GM23338 (cell line): ENCODE data around the gene CDC34. TPM values are rescaled to one million over a fixed set of nuclear protein-coding genes. Genes with fewer than 3 reads are reported as not detected.

Experiments used
- ATAC-seq: fragments of 200-7000 bp; cut with Tn5 transposase; 3 replicates; pipeline ENCODE4 v1.9.1; 2020
- DNase-seq: peaks from one replicate; pipeline ENCODE4 v3.0.0-alpha.2; 2015; ENCODE audit warnings: low spot score
- H2AFZ ChIP-seq: fragments of 200-600 bp; sonication (generic); 2 replicates; pipeline ENCODE4 v1.8.0; 2016; ENCODE audit warnings: antibody characterized with exemption, mild to moderate bottlenecking, moderate library complexity
- H3F3A ChIP-seq: fragments of 200-600 bp; sonication (generic); replicated peaks from 2 replicates; pipeline ENCODE4 v1.8.0; 2017; ENCODE audit warnings: antibody characterized with exemption, mixed run types, low read depth
- H3K27ac ChIP-seq: fragments of 200-600 bp; sonication (generic); 2 replicates; pipeline ENCODE4 v1.6.1; 2016; ENCODE audit warnings: low read depth
- H3K27me3 ChIP-seq: fragments of 200-600 bp; sonication (generic); 2 replicates; pipeline ENCODE4 v1.8.0; 2016; ENCODE audit warnings: mild to moderate bottlenecking, mixed run types, moderate library complexity; ENCODE audit not compliant: insufficient read depth
- H3K36me3 ChIP-seq: fragments of 200-600 bp; sonication (generic); 2 replicates; pipeline ENCODE4 v1.8.0; 2016; ENCODE audit warnings: mild to moderate bottlenecking; ENCODE audit not compliant: insufficient read depth
- H3K4me1 ChIP-seq: fragments of 200-600 bp; sonication (generic); 2 replicates; pipeline ENCODE4 v1.8.0; 2016; ENCODE audit warnings: mild to moderate bottlenecking, moderate library complexity; ENCODE audit not compliant: insufficient read depth
- H3K4me2 ChIP-seq: fragments of 200-600 bp; sonication (generic); 2 replicates; pipeline ENCODE4 v1.7.1; 2017; ENCODE audit warnings: mixed run types
- H3K4me3 ChIP-seq: fragments of 200-600 bp; sonication (generic); 2 replicates; pipeline ENCODE4 v1.6.1; 2016; ENCODE audit warnings: mixed run types
- H3K79me2 ChIP-seq: fragments of 200-600 bp; sonication (generic); replicated peaks from 2 replicates; pipeline ENCODE4 v1.8.0; 2017; ENCODE audit warnings: mild to moderate bottlenecking; ENCODE audit not compliant: insufficient read depth
- H3K9me2 ChIP-seq: fragments of 200-600 bp; sonication (generic); 2 replicates; pipeline ENCODE4 v1.8.0; 2017; ENCODE audit not compliant: insufficient read depth
- H4K20me1 ChIP-seq: fragments of 200-600 bp; sonication (generic); replicated peaks from 2 replicates; pipeline ENCODE4 v1.8.0; 2017; ENCODE audit warnings: mild to moderate bottlenecking; ENCODE audit not compliant: insufficient read depth
- H3K27ac Mint-ChIP-seq: 2 replicates; pipeline ENCODE4 v1.8.0; 2020; ENCODE audit warnings: inconsistent platforms, mild to moderate bottlenecking, moderate library complexity, mixed read lengths
- H3K27me3 Mint-ChIP-seq: 3 replicates; pipeline ENCODE4 v1.8.0; 2022; ENCODE audit warnings: low read depth, mild to moderate bottlenecking, moderate library complexity, mixed read lengths, inconsistent platforms; ENCODE audit not compliant: insufficient read depth, poor library complexity
- H3K36me3 Mint-ChIP-seq: 3 replicates; pipeline ENCODE4 v1.8.0; 2021; ENCODE audit warnings: low read depth, mild to moderate bottlenecking, inconsistent platforms, moderate library complexity, mixed read lengths
- H3K4me1 Mint-ChIP-seq: 3 replicates; pipeline ENCODE4 v1.8.0; 2020; ENCODE audit warnings: mild to moderate bottlenecking, inconsistent platforms, mixed read lengths
- H3K4me3 Mint-ChIP-seq: 3 replicates; pipeline ENCODE4 v1.8.0; 2021; ENCODE audit warnings: moderate library complexity, mild to moderate bottlenecking, inconsistent platforms, mixed read lengths
- H3K9me3 Mint-ChIP-seq: 3 replicates; pipeline ENCODE4 v1.8.0; 2020; ENCODE audit warnings: moderate library complexity, mild to moderate bottlenecking, inconsistent platforms, mixed read lengths
- CREB1 ChIP-seq: fragments of 250-450 bp; sonication (Bioruptor Pico); IDR thresholded peaks from 2 replicates; pipeline ENCODE4 v1.5.0; 2020; ENCODE audit warnings: low read depth, mild to moderate bottlenecking, moderate library complexity
- EZH2 ChIP-seq: fragments of 200-600 bp; sonication (generic); IDR thresholded peaks from one replicate; pipeline ENCODE4 v1.8.0; 2017; ENCODE audit warnings: antibody characterized with exemption, mild to moderate bottlenecking, low read depth; ENCODE audit not compliant: unreplicated experiment
- EZH2phosphoT487 ChIP-seq: fragments of 200-600 bp; sonication (generic); IDR thresholded peaks from one replicate; pipeline ENCODE4 v1.8.1; 2018; ENCODE audit warnings: antibody characterized with exemption; ENCODE audit not compliant: unreplicated experiment
- JUNB ChIP-seq: IDR thresholded peaks from one replicate; pipeline ENCODE4 v1.6.1; 2016; ENCODE audit warnings: antibody characterized with exemption; ENCODE audit not compliant: unreplicated experiment
- NANOG ChIP-seq: IDR thresholded peaks from 2 replicates; pipeline ENCODE4 v1.6.1; 2016; ENCODE audit warnings: antibody characterized with exemption, borderline replicate concordance
- POLR2AphosphoS5 ChIP-seq: IDR thresholded peaks from 2 replicates; pipeline ENCODE4 v1.6.1; 2016; ENCODE audit warnings: antibody characterized with exemption, low read depth
- STAT1 ChIP-seq: IDR thresholded peaks from one replicate; pipeline ENCODE4 v1.6.1; 2016; ENCODE audit warnings: antibody characterized with exemption; ENCODE audit not compliant: unreplicated experiment
- ZNF114 ChIP-seq: fragments of 250-450 bp; sonication (Bioruptor Pico); IDR thresholded peaks from 2 replicates; pipeline ENCODE4 v1.5.0; 2020; ENCODE audit warnings: mild to moderate bottlenecking, moderate library complexity
- ZNF331 ChIP-seq: fragments of 250-450 bp; sonication (Bioruptor Pico); IDR thresholded peaks from 2 replicates; pipeline ENCODE4 v1.5.0; 2020; ENCODE audit warnings: low read depth, mild to moderate bottlenecking, moderate library complexity
- polyA plus RNA-seq: library from polyadenylated mRNA; unstranded; fragments of >200 nt; fragmentation: Nextera tagmentation; extraction: Ambion mirVana; gene quantifications from 2 replicates; pipeline ENCODE4 v1.2.1, GENCODE V29; 2016
- total RNA-seq: library from RNA; depleted of rRNA; stranded (reverse); fragments of >200 nt; shearing (Covaris generic); gene quantifications from 2 replicates; pipeline ENCODE4 v1.2.3, GENCODE V29; 2014
- TF ChIP-seq, protein P1 (sequence below): fragments of 250-450 bp; sonication (Bioruptor Pico); IDR thresholded peaks from 2 replicates; pipeline ENCODE4 v1.5.0; 2020; ENCODE audit warnings: mild to moderate bottlenecking, moderate library complexity
- TF ChIP-seq, protein P2 (sequence below), 2 experiments: fragments of 200-600 bp in 1 of 2; sonication (generic) in 1 of 2; conservative IDR thresholded peaks; 2 replicates each; pipeline versions ENCODE4 v1.5.1 to v1.6.1; 2016 to 2017; ENCODE audit warnings: antibody characterized with exemption in 2 of 2, low read depth in 2 of 2, mild to moderate bottlenecking in 2 of 2, moderate library complexity in 1 of 2
- TF ChIP-seq, protein P3 (sequence below): IDR thresholded peaks from one replicate; pipeline ENCODE4 v1.6.1; 2018; ENCODE audit warnings: antibody characterized with exemption; ENCODE audit not compliant: unreplicated experiment
- TF ChIP-seq, protein P4 (sequence below): IDR thresholded peaks from 2 replicates; pipeline ENCODE4 v1.6.1; 2016; ENCODE audit warnings: antibody characterized with exemption

Gene CDC34
- total and polyA plus RNA-seq, 2 experiments from 2014 or later: 114 to 148 TPM

DNA sequence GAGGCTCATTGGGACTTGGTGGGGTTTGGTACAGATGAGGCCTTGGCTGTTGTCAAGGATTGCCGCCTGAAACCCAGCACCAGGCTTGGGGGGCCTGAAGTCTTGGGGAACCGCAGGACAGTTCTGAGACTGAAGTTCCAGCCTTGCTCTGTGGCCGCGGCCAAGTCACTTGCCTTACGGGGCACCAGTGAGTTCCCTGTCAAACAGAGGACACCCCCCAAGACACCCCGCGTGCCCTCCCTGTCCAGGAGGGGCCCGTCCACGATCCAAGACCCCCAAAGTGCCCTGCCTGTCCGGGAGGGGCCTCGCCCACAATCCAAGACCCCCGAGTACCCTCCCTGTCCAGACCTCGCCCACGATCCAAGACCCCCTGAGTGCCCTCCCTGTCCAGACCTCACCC lies 2.5 kb downstream of the CDC34 start:
- Histone ChIP-seq H3K27me3 (no peaks in the 10 kb centered on the region), H3K36me3 (no peaks in the 10 kb centered on the region; the same call in 1 of the 2 replicates), H3K9me2 (no peaks in the 10 kb centered on the region), H4K20me1 (peaks cover 17% of the 10 kb centered on the region), H3K4me1 (no peaks in the 10 kb centered on the region; the same call in 1 of the 2 replicates), H3K79me2 (peaks cover 25% of the 10 kb centered on the region), H3F3A (peaks cover 13% of the 10 kb centered on the region), H3K4me2 (peak overlapping the region; percentile 94; the same call in 1 of the 2 replicates), H2AFZ (no peak overlapping the region), H3K4me3 (no peak overlapping the region), H3K27ac (no peak overlapping the region)
- H3K27me3 Mint-ChIP-seq: peaks cover 15% of the 10 kb centered on the region
- TF ChIP-seq, protein P1, sequence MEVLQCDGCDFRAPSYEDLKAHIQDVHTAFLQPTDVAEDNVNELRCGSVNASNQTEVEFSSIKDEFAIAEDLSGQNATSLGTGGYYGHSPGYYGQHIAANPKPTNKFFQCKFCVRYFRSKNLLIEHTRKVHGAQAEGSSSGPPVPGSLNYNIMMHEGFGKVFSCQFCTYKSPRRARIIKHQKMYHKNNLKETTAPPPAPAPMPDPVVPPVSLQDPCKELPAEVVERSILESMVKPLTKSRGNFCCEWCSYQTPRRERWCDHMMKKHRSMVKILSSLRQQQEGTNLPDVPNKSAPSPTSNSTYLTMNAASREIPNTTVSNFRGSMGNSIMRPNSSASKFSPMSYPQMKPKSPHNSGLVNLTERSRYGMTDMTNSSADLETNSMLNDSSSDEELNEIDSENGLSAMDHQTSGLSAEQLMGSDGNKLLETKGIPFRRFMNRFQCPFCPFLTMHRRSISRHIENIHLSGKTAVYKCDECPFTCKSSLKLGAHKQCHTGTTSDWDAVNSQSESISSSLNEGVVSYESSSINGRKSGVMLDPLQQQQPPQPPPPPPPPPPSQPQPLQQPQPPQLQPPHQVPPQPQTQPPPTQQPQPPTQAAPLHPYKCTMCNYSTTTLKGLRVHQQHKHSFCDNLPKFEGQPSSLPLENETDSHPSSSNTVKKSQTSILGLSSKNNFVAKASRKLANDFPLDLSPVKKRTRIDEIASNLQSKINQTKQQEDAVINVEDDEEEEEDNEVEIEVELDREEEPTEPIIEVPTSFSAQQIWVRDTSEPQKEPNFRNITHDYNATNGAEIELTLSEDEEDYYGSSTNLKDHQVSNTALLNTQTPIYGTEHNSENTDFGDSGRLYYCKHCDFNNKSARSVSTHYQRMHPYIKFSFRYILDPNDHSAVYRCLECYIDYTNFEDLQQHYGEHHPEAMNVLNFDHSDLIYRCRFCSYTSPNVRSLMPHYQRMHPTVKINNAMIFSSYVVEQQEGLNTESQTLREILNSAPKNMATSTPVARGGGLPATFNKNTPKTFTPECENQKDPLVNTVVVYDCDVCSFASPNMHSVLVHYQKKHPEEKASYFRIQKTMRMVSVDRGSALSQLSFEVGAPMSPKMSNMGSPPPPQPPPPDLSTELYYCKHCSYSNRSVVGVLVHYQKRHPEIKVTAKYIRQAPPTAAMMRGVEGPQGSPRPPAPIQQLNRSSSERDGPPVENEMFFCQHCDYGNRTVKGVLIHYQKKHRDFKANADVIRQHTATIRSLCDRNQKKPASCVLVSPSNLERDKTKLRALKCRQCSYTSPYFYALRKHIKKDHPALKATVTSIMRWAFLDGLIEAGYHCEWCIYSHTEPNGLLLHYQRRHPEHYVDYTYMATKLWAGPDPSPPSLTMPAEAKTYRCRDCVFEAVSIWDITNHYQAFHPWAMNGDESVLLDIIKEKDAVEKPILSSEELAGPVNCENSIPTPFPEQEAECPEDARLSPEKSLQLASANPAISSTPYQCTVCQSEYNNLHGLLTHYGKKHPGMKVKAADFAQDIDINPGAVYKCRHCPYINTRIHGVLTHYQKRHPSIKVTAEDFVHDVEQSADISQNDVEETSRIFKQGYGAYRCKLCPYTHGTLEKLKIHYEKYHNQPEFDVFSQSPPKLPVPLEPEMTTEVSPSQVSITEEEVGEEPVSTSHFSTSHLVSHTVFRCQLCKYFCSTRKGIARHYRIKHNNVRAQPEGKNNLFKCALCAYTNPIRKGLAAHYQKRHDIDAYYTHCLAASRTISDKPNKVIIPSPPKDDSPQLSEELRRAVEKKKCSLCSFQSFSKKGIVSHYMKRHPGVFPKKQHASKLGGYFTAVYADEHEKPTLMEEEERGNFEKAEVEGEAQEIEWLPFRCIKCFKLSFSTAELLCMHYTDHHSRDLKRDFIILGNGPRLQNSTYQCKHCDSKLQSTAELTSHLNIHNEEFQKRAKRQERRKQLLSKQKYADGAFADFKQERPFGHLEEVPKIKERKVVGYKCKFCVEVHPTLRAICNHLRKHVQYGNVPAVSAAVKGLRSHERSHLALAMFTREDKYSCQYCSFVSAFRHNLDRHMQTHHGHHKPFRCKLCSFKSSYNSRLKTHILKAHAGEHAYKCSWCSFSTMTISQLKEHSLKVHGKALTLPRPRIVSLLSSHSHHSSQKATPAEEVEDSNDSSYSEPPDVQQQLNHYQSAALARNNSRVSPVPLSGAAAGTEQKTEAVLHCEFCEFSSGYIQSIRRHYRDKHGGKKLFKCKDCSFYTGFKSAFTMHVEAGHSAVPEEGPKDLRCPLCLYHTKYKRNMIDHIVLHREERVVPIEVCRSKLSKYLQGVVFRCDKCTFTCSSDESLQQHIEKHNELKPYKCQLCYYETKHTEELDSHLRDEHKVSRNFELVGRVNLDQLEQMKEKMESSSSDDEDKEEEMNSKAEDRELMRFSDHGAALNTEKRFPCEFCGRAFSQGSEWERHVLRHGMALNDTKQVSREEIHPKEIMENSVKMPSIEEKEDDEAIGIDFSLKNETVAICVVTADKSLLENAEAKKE (CRISPR knock-in tag): no peak
- TF ChIP-seq, protein P2, sequence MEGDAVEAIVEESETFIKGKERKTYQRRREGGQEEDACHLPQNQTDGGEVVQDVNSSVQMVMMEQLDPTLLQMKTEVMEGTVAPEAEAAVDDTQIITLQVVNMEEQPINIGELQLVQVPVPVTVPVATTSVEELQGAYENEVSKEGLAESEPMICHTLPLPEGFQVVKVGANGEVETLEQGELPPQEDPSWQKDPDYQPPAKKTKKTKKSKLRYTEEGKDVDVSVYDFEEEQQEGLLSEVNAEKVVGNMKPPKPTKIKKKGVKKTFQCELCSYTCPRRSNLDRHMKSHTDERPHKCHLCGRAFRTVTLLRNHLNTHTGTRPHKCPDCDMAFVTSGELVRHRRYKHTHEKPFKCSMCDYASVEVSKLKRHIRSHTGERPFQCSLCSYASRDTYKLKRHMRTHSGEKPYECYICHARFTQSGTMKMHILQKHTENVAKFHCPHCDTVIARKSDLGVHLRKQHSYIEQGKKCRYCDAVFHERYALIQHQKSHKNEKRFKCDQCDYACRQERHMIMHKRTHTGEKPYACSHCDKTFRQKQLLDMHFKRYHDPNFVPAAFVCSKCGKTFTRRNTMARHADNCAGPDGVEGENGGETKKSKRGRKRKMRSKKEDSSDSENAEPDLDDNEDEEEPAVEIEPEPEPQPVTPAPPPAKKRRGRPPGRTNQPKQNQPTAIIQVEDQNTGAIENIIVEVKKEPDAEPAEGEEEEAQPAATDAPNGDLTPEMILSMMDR (conservative IDR thresholded peaks at IDR 0.05; ENCODE audit: low read depth in 2 of 2): no peak
- TF ChIP-seq CREB1 (CRISPR knock-in tag) (no peak), NANOG (no peak), EZH2phosphoT487 (no peak), STAT1 (no peak), ZNF331 (CRISPR knock-in tag) (no peak), JUNB (no peak), EZH2 (no peak), POLR2AphosphoS5 (no peak), ZNF114 (CRISPR knock-in tag) (no peak)
- TF ChIP-seq, protein P3, sequence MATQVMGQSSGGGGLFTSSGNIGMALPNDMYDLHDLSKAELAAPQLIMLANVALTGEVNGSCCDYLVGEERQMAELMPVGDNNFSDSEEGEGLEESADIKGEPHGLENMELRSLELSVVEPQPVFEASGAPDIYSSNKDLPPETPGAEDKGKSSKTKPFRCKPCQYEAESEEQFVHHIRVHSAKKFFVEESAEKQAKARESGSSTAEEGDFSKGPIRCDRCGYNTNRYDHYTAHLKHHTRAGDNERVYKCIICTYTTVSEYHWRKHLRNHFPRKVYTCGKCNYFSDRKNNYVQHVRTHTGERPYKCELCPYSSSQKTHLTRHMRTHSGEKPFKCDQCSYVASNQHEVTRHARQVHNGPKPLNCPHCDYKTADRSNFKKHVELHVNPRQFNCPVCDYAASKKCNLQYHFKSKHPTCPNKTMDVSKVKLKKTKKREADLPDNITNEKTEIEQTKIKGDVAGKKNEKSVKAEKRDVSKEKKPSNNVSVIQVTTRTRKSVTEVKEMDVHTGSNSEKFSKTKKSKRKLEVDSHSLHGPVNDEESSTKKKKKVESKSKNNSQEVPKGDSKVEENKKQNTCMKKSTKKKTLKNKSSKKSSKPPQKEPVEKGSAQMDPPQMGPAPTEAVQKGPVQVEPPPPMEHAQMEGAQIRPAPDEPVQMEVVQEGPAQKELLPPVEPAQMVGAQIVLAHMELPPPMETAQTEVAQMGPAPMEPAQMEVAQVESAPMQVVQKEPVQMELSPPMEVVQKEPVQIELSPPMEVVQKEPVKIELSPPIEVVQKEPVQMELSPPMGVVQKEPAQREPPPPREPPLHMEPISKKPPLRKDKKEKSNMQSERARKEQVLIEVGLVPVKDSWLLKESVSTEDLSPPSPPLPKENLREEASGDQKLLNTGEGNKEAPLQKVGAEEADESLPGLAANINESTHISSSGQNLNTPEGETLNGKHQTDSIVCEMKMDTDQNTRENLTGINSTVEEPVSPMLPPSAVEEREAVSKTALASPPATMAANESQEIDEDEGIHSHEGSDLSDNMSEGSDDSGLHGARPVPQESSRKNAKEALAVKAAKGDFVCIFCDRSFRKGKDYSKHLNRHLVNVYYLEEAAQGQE: no peak
- TF ChIP-seq, protein P4, sequence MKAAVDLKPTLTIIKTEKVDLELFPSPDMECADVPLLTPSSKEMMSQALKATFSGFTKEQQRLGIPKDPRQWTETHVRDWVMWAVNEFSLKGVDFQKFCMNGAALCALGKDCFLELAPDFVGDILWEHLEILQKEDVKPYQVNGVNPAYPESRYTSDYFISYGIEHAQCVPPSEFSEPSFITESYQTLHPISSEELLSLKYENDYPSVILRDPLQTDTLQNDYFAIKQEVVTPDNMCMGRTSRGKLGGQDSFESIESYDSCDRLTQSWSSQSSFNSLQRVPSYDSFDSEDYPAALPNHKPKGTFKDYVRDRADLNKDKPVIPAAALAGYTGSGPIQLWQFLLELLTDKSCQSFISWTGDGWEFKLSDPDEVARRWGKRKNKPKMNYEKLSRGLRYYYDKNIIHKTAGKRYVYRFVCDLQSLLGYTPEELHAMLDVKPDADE: no peak
- DNase-seq (no peak), ATAC-seq (no peak)
- no peak overlapping the region for H3K27ac Mint-ChIP-seq
- peaks cover 2% of the 10 kb centered on the region; the same call in 1 of the 3 replicates for H3K9me3 Mint-ChIP-seq
- peaks cover 5% of the 10 kb centered on the region for H3K4me1 Mint-ChIP-seq
- peaks cover 21% of the 10 kb centered on the region for H3K36me3 Mint-ChIP-seq
- peak overlapping the region; percentile 87; the same call in 1 of the 3 replicates for H3K4me3 Mint-ChIP-seq
